Fibroblast of skin of left biceps (primary cell): Measurements from ENCODE around the gene PRDM16.
A peak's percentile ranks its signal among the peaks of the same experiment; 100 is the strongest.

Experiments used
- DNase-seq, 2 experiments: peaks; one replicate each; pipeline ENCODE4 v3.0.0-alpha.2; 2013; ENCODE audit warnings: low read depth in 2 of 2

Gene PRDM16

DNA sequence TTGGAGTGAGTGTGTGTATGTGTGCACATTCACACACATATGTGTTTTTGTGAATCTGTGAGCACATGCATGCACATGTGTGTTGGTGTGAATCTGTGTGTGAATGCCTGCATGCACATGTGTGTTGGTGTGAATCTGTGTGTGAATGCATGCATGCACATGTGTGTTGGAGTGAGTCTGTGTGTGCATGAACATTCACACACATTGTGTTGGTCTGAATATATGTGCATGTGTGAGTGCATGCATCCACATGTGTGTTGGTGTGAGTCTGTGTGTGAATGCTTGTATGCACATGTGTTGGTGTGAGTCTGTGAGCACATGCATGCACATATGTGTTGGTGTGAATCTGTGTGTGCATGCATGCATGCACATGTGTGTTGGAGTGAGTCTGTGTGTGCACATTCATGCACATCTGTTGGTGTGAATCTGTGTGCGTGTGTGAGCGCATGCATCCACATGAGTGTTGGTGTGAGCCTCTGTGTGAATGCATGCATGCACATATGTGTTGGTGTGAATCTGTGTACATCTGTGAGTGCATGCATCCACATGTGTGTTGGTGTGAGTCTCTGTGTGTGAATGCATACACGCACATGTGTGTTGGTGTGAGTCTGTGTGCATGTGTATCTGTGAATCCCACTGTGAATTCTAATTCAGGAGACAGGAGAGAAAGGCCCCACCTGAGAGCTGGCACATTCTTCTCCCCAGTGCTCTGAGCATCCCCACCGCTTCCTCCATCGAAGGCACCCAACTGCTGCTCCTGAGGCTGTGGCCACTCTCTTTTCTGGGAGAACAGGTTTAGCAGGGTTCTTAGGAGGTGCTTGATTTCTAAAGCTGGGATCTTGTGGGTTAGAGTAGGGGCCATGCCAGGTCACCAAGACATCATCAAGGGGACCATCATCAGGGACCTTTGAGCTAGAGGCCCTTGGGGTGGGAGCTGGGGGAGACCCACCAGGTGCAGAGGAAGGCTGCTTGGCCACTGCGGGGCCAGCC, 267.9 kb downstream of the PRDM16 start:
- DNase-seq = no peak

- DNase-seq = no peak
Observed at GRCh38 chr1:3337798-3338724, 269.1 kb downstream of the PRDM16 start.

DNA sequence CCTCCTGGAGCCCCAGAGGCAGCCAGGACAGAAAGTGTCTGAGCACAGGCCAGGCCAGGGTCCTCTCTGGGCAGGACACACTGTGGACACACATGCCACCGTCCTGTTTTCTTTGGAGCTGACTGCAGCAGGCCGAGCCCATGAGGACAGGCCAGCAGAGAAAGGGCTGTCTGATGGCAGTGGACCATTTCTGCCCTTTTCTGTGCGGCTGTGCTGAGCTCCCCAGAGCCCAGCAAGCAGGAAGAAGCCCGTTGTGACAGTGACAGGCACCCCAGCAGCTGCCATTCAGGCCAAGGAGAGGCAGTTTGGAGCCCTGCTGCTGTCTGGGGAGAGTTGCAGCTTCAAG, 269.7 kb downstream of the PRDM16 start:
- no peak for DNase-seq

DNA sequence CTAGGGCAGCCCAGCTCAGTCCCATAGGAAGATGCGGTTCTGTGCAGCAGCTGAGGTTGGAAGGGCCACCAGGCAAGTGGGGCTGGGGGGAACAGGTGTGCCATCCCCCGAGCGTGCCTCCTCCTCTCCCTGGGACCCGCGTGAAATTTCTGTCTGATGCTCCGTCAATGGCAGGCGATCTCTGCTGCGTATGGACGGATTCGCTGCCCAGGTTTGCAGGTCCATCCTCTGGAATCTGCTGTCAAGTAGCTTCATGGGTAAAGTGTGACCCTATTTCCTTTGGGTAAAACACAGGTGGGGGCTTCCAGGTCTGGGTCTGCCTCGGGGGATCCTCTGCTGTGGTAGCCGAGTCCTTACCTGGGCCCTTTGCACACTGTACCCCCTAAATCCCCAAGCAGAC, 270.9 kb downstream of the PRDM16 start:
- DNase-seq = no peak

- DNase-seq = no peak
Observed at GRCh38 chr1:3340548-3341235, 271.7 kb downstream of the PRDM16 start.

- no peak for DNase-seq
Observed at GRCh38 chr1:3341236-3341994, 272.4 kb downstream of the PRDM16 start.

DNA sequence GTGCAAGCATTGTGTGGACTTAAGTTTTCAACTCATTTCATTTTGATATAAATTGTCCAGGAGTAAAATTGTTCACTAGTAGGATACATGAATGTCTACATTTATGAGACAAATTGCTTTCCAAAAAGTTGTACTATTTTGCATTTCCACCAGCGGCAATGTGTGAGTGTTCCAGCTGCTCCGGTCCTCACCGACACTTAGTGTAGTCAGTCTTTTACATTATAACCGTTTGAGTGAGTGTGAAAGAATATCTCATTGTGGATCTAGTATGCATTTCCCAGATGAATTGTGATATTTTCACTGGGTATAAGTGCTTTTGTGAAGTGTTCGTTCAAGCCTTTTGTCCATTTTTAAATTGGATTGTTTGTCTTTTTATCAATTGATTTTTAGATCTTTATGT, 274.0 kb downstream of the PRDM16 start:
- no peak for DNase-seq

- DNase-seq = no peak
Observed at GRCh38 chr1:3344395-3344794, 275.4 kb downstream of the PRDM16 start.

DNA sequence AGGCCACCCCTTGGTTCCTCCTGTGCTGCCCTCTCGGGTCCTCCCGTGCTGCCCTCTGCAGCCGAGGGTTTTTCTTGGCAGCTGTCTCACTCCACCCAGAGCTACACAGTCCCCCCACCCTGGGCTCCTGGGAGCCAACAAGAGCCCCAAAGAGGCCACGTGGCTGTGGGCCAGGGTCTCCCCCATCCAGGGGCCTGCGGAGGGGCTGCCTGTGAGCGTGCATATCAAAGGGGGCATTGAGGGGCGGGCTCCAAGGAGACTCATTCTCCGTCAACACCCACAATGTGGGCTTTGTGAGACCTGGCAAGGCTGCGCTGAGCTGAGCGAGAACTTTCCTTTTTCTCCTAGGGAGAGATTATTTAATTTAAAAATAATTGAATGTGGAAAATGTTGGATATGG, 276.8 kb downstream of the PRDM16 start:
- DNase-seq = no peak

DNA sequence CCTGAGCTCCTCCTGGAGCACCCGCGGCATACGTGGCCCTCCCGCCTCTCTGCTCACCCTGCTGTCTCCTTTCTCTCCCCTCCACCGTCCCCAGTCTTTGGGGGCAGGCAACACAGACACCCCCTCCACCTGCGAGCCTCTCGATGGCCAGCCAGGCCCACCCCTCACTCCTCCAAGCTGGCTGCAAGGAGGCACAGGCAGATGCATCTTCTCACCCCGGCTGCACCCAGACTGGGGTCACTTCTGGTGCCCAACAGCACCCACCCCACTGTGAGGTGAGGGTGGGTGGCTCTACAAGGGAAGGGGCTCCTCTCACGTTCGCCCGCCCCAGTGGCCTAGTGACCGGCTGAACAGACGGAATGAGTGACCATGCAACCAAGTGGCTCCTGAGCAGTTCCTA, 277.5 kb downstream of the PRDM16 start:
- DNase-seq = no peak

DNA sequence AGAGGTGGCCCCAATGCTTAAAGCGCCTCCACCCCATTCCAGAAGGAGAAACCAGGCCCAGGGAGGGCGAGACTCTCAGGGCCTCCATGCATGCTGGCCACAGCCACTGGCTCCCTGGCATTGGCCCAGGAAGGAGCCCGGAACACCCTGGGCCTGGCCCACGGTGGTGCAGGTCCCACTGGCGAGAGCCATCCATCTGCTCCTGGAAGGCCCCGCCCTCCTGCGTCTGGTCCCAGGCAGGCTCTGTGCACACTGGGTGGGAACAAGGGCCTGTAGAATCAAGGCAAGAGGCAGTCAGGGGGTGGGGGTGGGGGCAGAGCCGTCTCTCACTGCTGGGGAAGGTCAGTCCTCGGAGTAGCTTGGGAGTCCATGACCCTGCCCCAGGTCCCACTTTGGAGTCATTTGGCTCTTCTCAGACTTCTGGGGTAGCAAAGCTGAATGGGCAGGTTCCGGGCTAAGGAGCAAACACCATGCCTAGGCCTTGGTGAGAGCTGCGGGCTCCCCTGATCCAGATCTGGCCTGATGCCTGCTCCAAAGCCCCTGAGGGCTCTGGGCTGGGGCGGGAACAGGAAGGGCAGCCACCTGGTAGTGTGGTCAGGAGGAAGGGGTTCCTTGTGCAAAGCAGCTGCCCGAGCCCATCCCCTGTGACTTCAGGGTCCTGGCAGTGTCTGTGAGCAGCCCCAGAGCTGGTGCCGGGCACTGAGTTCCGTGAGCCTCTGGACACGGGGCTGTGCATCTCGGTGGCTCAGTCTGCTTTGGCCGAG, 278.4 kb downstream of the PRDM16 start:
- DNase-seq = no peak

GRCh38 chr1:3348196-3348865, 279.3 kb downstream of the PRDM16 start:
- no peak for DNase-seq

DNA sequence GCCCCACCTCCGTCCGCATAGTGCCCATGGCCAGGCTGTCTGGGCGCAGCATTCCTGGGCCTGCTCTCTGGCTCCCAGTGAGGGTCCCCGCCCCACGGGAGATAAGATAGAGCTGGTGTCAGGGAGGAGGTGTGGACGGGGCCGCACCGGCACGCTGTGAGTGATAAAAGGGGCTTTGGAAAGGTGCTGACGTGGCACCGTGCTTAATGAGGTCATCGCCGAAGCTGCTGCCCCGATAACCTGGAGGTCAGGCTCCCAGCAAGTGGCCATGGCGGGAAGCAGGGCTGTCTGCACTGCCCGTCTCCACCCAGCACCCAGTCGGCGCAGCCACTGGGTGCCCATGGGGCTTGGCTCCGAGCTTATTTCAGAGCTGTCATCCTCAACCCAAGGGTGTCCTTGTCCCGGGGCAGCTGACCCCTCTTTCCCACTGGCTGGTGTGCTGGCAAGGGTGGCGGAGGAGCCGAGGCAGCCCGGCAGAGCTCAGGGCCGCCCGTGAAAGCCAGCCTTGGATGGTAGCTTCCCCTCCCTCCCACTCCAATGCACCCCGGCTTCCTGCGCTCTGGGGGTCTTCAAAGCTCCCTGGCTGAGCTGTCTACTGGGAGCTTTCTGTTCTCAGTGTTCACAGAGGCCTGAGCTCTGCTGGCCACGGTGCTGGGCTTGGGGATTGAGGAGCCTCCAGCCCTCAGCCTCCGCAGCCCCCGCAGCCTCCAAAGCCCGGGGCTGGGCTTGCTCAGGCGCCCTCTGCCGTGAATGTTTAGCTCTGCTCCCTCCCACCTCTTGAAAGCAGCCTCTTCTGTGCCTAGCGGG, 280.4 kb downstream of the PRDM16 start:
- DNase-seq = no peak

DNA sequence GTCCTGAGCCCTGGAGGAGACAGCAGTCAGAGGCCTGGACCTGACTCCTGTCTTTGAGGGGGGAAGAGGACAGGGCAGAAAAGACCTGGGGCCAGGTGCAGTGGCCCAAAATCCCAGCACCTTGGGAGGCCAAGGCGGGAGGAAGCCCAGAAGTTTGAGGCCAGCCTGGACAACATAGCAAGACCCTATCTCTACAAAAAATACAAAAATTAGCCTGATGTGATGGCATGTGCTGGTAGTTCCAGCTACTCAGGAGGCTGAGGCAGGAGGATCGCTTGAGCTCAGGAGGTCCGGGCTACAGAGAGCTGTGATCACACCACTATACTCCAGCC, 280.9 kb downstream of the PRDM16 start:
- no peak for DNase-seq

DNA sequence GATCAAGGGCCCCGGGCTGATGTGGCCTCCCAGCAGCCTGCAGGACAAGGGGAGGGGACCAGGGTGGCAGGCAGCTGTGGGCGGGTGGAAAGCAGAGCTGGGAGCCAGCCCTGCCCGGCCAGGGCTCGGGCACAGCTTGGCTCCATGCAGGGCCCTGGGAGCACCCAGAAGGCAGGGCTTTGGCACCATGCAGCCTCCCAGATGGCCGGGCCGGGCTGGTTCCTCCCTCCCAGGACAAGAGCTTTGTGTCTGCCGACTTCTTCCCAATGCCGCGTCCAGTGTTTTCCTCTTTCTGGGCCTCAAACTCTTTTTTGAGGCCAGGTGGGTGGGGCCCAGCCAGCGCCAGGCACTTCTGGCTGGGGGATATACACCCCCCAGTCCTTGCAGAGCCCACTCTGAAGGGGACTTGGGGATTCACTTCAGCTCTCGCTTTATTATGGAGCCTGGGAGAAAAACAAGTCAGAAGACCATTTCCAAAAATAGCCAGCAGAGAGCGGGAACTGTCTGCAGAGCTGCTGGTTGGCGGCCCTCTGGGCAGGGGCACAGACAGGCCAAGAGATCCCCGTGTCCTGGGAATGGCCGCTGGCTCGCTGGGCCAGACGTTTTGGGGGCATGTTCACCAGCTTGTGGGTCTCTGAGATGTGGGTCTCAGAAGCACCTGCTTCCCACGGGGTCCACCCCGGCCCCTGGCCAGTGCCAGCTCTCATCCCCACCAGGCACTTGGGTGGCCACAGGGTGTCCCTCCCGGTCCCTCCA, 281.7 kb downstream of the PRDM16 start:
- DNase-seq = no peak

DNA sequence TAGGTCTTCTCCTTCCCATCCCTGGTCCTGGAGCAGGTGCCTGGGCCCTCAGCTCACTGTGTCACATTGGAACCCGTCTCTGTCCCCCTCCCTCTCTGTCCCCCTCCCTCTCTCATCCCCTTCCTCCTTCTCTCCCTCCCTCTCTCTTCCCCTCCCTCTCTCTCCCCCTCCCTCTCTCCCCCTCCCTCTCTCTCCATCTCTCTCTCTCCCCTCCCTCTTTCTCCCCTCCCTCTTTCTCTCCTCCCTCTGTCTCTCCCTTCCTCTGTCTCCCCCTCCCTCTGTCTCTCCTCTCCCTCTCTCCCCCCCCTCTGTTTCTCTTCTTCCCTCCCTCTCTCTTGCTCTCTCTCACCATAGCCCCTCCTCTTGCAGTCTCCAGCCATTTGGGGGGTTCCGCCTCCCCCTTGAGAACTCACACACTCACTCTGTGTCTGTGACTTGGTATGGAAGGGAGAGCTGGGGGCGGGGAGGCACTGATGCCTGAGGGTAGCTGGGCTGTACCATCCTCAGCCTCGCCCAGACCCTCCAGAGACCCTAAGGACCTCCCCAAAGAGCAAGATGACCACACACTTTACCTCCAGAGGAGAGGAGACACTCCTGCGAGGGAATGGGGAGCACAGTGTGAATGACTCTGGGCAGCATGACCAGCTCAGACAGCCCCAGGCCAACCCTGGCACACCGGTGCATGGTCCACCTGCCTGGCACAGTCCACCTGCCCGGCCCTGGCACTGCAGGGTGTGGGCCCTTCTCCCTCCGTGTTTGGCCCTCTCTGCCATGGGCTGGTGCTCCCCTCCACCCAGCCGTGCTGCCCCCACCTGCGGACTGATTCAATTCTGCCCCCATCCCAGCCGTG, 282.7 kb downstream of the PRDM16 start:
- no peak for DNase-seq

DNA sequence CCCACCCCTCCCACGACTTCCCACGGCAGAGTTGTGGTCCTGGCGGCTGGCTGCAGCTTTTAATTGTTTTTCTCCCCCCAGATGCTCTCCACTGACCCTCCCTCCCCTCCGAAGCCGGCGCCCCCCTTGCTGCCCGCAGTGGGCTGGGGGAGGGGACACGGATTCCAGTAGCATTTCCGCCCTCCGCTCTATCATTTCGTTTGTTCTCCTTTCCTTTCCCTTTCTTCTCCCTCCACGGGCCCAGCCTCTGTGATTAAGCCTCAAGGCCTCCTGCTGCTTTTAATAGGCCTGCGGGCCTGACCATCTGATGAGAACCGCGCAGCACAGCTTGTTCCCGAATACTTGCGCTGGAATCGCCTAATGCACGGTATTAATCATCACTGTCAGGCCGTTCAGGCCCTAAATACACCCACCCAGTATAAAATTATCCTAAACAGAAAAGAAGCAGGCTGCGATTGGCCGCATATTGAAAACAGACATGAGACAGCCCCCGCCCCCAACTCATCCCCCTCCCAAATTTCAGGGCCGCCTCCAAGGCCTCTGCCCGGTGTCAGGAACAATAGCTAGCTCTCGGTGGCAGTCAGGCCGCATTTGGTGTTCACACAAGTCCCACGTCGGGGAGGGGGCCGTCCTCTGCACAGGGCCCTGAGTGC, 283.4 kb downstream of the PRDM16 start:
- DNase-seq = peak; percentile 49 to 58
